Glomerular endothelial cell (primary cell): ENCODE results near the gene LINC00305. TPM values are rescaled to one million over a fixed set of nuclear protein-coding genes. Genes with fewer than 3 reads are reported as not detected.

Experiments used
- DNase-seq: peaks from one replicate; pipeline ENCODE4 v3.0.0-alpha.2; 2011; ENCODE audit warnings: low read depth, low spot score; ENCODE audit errors: extremely low read depth
- total RNA-seq: library from RNA; depleted of rRNA; stranded (reverse); fragments of >200 nt; gene quantifications from 2 replicates; pipeline ENCODE4 v1.2.3, GENCODE V29; 2015

Gene LINC00305
- total RNA-seq, 1 donor from 2014 or later, result not detected

- no peak for DNase-seq
These were observed 32.2 kb downstream of the LINC00305 start for GRCh38 chr18:64116571-64117175.

- DNase-seq, result no peak
These were observed 33.0 kb downstream of the LINC00305 start for GRCh38 chr18:64115881-64116280.

GRCh38 chr18:64111950-64112349, 36.9 kb downstream of the LINC00305 start:
- DNase-seq, result no peak

- DNase-seq, result no peak
These were observed 38.0 kb downstream of the LINC00305 start for GRCh38 chr18:64110692-64111480.

- no peak for DNase-seq
These were observed 44.9 kb downstream of the LINC00305 start for GRCh38 chr18:64103986-64104385.

- DNase-seq, result no peak
These were observed 48.6 kb downstream of the LINC00305 start for GRCh38 chr18:64100116-64100922.

GRCh38 chr18:64099244-64099643, 49.6 kb downstream of the LINC00305 start:
- no peak for DNase-seq

GRCh38 chr18:64097497-64097896, 51.4 kb downstream of the LINC00305 start:
- no peak for DNase-seq

- no peak for DNase-seq
These were observed 53.8 kb downstream of the LINC00305 start for GRCh38 chr18:64095056-64095455.

GRCh38 chr18:64094210-64094609, 54.7 kb downstream of the LINC00305 start:
- no peak for DNase-seq

GRCh38 chr18:64091526-64091925, 57.4 kb downstream of the LINC00305 start:
- DNase-seq, result no peak

GRCh38 chr18:64090876-64091275, 58.0 kb downstream of the LINC00305 start:
- DNase-seq, result no peak

- DNase-seq, result no peak
These were observed 65.0 kb downstream of the LINC00305 start for GRCh38 chr18:64083916-64084315.

- no peak for DNase-seq
These were observed 66.4 kb downstream of the LINC00305 start for GRCh38 chr18:64082513-64082912.

- no peak for DNase-seq
These were observed 66.8 kb downstream of the LINC00305 start for GRCh38 chr18:64082054-64082453.

- DNase-seq, result no peak
These were observed 74.9 kb downstream of the LINC00305 start for GRCh38 chr18:64073971-64074370.

- DNase-seq, result no peak
These were observed 93.9 kb downstream of the LINC00305 start for GRCh38 chr18:64055019-64055418.

- DNase-seq, result no peak
These were observed 95.6 kb downstream of the LINC00305 start for GRCh38 chr18:64053246-64053645.

GRCh38 chr18:64052772-64053171, 96.1 kb downstream of the LINC00305 start:
- no peak for DNase-seq

GRCh38 chr18:64044616-64045015, 104.3 kb downstream of the LINC00305 start:
- no peak for DNase-seq

- DNase-seq, result no peak
These were observed 106.0 kb downstream of the LINC00305 start for GRCh38 chr18:64042728-64043358.
